Erythroblast (primary cell): Measurements from ENCODE around the gene ZBTB1.

Experiments used
- GATA1 ChIP-seq: IDR thresholded peaks from 2 replicates; pipeline ENCODE4 v1.6.1; 2011; ENCODE audit warnings: low read depth, mild to moderate bottlenecking, control low read depth, low read length, moderate library complexity
- POLR2A ChIP-seq: IDR thresholded peaks from 2 replicates; pipeline ENCODE4 v1.6.1; 2011; ENCODE audit warnings: mild to moderate bottlenecking, low read length

DNA sequence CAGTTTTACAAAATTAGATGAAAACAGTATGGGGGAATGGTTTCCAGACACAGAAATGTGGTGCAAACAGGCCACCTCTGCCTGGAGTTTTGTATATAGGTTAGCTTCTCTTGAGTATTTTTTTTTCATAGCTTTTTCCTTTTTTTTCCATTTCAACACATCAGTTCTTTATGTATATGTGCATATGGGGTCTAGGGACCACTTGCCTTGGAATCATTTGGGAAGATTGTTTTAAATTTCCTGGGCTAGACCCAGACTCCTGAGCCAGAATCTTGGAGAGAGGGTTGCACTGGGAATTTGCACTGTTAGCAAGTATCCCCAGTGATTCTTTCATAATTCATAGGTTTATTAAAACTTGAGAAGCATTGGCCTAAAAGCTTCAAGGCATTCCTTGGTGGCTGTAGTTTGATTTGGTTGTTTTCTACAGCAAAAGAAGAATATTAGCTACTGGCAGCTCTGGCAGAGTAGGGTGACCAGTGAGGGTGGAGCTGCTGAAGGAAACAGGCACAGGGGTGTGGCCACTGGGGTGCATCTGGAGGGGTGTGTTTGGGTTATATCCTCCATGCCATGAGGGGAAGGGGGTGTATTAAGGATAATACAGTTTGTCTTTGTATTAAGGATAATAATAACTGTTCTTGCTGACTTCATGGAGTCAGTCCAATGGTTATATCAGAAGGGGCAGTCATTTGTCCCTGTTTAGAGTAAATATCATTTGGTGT, 68.0 kb downstream of the ZBTB1 start:
- no peak for TF ChIP-seq POLR2A
- no peak for TF ChIP-seq GATA1
